HG03521 (cell line): ENCODE measurements around the gene KIAA0930.

Experiments used
- ATAC-seq: cut with Tn5 transposase; IDR thresholded peaks from one replicate; pipeline ENCODE4 v1.9.1; 2021; ENCODE audit warnings: mild to moderate bottlenecking, moderate library complexity; ENCODE audit not compliant: unreplicated experiment

The KIAA0930 gene

DNA sequence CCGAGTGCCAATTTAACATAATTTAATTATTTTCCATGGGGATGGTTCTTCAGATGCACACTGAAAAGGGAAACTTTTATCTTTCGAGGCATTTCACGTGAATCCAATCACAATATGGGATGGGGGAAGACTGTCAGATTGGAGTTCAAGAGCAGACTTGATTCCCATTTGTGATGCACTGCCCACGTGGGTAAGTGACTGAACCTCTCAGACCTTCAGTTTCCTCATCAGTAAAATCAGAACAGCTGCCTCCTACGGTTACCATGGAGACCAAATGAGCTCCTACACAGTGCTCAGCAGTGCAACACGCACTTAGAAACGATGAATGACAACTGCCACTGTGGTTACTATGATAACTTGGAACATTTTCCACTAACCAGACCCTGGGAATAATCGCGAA, 21.7 kb downstream of the KIAA0930 start:
- no peak for ATAC-seq

DNA sequence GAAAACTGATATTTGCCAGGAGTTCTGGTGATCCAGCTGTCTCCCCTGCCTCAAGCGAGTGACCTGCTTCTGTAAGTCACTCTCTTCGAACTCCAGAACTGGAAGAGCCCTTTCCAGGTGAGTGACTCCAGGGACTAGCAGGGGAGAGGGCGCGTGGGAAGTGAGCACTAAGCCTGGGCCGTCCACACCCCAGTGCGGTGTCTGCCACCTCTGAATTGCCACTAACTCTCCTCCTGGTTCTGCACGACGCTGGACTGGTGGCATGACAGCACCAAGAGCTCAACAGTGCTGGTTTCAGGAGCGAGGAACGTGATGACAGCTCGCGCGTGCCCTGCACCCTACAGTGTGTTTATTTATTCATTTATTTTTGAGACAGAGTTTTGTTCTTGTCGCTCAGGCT, 22.9 kb downstream of the KIAA0930 start:
- no peak for ATAC-seq

DNA sequence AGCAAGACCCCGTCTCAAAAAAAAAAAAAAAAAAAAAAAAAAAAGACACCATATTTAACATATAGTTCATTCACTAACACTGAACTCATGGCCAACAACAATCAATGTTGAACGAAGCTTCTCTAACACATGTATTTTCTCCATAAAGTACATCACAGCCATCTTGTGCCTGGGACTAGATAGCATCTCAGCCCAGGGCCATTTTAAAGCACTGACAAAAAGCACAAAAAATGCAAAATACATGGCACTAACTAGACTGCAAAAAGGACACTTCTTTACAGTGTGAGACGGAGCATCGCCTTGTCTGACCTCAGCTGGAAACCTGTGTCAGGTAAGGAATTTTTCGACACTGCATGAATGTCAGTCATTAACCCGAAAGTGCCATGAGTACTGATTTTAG, 23.3 kb downstream of the KIAA0930 start:
- no peak for ATAC-seq

- ATAC-seq, result no peak
Observed at GRCh38 chr22:45216133-45217003, 24.3 kb downstream of the KIAA0930 start.

GRCh38 chr22:45212992-45213751, 27.5 kb downstream of the KIAA0930 start:
- ATAC-seq, result no peak

- no peak for ATAC-seq
Observed at GRCh38 chr22:45212306-45212709, 28.4 kb downstream of the KIAA0930 start.

- no peak for ATAC-seq
Observed at GRCh38 chr22:45211848-45212247, 28.8 kb downstream of the KIAA0930 start.

- ATAC-seq, result no peak
Observed at GRCh38 chr22:45211435-45211834, 29.3 kb downstream of the KIAA0930 start.

- no peak for ATAC-seq
Observed at GRCh38 chr22:45210991-45211390, 29.7 kb downstream of the KIAA0930 start.

DNA sequence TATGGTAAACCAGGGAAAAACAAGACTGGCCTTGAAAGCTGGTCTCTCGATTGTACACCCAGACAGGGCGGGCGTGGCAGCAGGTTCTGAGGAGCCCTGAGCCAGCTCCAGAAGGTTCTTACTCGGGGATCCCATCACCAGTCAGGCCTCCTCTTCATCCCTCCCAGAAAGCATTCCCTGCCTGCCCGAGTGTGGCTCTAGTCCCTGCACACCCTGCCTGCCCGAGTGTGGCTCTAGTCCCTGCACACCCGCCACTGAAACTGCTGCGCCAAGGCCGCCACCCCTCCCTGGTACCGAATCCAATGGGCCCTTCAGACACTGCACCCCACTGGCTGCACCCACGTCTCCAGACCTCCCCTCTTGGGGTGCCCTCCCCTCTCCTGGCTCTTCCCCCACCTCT, 30.1 kb downstream of the KIAA0930 start:
- ATAC-seq, result no peak

GRCh38 chr22:45210174-45210573, 30.5 kb downstream of the KIAA0930 start:
- no peak for ATAC-seq

DNA sequence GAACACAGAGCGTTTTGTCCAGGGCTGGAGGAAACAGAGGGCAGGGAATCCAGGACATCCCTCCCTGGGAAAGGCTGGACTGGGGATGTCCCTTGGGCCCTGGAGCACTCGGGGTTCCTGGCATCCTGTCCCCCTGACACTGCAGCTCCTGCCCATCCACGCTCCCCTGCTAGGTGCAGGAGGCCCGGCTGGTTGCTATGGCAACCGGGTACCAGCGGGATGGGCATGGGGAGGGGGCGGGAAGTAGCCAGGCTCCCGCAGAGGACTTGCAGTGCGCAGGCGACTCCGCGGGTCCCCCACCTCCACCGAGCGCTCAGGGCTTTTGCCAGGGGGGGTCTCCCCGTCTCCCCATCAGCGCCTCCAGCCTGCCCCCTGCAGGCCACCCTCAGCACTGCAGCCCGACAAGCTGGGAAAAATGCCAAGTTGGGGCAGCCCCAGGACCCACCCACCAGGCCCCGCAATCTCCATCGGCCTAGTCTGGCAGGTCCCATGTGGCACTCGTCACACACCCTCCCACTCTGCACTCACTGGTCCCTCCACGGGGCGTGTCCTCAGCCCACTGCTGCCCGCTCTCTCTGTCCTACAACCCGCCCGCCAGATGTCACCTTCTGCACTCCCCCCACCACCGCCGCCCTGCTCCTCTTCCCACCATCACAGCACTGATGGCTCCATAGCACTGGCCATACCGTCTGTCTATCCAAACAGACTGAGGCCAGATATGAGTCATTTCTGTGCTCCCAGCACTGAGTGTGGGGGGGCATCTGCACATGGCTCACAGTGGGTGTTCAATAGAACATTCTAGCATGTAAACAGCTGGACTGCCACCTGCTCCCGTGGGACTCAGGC, 31.5 kb downstream of the KIAA0930 start:
- no peak for ATAC-seq

DNA sequence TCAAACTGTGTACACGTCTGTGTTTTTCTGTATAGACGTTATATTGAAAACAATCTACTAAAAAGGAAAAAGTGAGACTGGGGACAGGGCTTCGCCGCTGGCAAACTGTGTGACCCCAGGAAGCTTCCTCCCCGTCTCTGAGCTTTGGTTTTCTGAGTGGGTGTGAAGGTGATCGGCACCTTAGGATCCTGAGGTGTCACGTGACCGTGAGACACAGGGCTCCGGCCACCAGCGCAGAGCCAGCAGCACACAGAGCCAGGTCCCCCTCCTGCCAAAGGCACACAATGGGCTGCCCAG, 32.0 kb downstream of the KIAA0930 start:
- no peak for ATAC-seq

GRCh38 chr22:45207981-45208664, 32.6 kb downstream of the KIAA0930 start:
- no peak for ATAC-seq

GRCh38 chr22:45207533-45207932, 33.2 kb downstream of the KIAA0930 start:
- no peak for ATAC-seq

DNA sequence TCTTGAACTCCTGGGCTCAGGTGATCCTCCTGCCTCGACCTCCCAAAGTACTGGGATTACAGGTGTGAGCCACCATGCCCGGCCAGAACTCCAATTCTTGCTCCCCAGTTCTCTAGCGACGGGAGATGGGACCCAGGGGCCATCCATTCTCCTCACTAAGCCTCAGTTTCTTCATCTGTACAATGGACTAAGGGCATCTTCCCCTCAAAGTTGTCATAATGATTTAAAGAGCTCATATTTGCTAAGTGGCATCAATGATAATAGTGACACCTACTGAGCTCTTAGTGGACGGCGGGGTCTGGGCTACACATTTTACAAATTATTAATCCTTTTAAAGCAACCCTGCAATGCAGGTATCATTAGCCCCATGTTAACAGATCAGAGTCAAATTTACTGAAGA, 34.5 kb downstream of the KIAA0930 start:
- ATAC-seq, result no peak

- no peak for ATAC-seq
Observed at GRCh38 chr22:45205276-45205925, 35.3 kb downstream of the KIAA0930 start.

- ATAC-seq, result no peak
Observed at GRCh38 chr22:45204819-45205218, 35.9 kb downstream of the KIAA0930 start.

- no peak for ATAC-seq
Observed at GRCh38 chr22:45204241-45204640, 36.5 kb downstream of the KIAA0930 start.
